ENCODE data around the gene TRIM61.
"Not testable (repeated sequence)": the region's sequence is repeated elsewhere in the genome, so short reads cannot be mapped to it uniquely, and the experiment has no call there.

Gene TRIM61

DNA sequence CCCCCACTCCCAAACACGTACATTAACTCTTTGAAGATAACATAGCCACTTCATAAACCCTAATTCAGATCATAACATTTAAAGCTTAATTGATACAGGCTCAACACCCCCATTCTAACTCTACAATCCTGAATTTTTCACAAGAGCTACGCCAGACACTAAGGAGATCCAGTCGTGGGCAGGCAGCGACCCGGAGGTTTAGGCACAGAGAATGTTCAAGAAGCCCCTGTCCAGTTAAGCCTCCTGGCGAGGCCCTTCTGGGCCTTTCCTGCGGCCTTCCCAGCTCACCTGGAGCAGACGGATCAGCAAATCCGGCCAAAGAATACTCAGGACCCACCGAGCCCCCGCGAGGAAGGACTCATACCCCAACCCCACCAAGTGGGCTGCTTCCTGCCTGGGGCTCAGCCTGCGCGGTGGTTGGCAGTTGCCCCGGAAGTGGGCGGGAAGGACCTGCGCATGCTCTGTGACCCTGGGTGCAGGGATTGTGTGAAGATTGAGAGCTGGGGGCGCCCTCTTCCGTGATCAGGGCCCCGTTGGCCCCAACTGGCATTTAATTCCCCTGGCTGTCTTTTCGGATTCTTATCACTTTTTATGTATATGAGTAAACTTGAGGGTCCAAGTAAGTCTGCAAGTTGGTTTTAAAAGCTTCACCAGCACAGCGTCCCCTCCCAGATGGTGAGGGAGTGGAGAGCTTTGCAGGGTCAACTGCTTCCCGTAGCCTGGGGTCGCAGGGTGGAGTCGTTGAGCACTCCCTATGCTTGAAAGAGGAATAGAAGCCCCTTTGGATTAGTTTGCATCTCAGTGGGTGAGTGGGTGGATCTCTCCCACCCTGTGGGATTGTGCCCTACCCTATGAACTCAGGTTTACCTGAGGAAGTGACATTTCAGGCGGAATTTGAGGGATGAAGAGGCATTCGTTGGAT lies at the start of gene TRIM61:
TSS of gene TRIM61 (minus strand) at position 415 of the 922 bp plus-strand sequence. CDS start 7,655 bp downstream, outside the sequence.
- DNase-seq, result peak; percentile 41

- not testable (repeated sequence) for DNase-seq
Measured at GRCh38 chr4:165025782-165026181, 48.3 kb upstream of the TRIM61 start.

GRCh38 chr4:165019995-165020394 lies 42.5 kb upstream of the TRIM61 start:
- DNase-seq, result not testable (repeated sequence)

- no peak for DNase-seq
Measured at GRCh38 chr4:165016971-165017370, 39.5 kb upstream of the TRIM61 start.

GRCh38 chr4:165013691-165014090 lies 36.2 kb upstream of the TRIM61 start:
- no peak for DNase-seq

DNA sequence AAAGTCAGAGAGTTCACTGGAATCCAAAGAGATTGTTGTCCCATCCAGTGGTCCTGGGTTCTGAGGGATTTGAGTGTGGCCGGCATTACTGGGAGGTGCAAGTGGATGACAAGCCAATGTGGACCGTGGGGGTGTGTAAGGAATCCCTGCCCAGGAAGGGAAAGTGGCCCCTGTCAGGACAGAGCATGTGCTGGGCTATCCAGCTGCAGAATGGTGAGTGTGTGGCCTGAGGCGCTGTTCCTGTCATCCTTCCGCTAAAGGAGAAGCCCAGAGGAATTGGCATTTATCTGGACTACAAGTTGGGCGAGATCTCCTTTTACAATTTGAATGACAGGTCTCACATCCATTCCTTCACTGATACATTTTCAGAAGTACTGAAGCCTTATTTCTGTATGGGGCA lies 33.9 kb upstream of the TRIM61 start:
- DNase-seq, result no peak

GRCh38 chr4:165010991-165011390 lies 33.5 kb upstream of the TRIM61 start:
- DNase-seq, result no peak

DNA sequence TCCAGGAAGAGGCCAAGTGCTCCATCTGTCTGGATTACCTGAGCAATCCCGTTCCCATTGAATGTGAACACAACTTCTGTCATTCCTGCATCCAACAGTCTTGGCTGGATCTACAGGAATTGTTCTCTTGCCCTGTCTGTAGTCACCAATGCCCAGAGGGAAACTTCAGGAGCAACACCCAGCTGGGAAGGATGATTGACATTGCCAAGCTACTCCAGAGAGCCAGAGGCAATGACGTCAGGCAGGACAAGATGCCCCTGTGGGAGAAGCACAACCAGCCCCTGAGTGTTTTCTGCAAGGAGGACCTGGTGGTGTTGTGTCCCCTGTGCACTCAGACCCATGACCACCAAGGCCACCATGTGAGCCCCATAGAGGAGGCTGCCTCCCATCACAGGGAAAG lies 33.0 kb upstream of the TRIM61 start:
- no peak for DNase-seq

- DNase-seq, result no peak
Measured at GRCh38 chr4:165009493-165010227, 32.2 kb upstream of the TRIM61 start.

DNA sequence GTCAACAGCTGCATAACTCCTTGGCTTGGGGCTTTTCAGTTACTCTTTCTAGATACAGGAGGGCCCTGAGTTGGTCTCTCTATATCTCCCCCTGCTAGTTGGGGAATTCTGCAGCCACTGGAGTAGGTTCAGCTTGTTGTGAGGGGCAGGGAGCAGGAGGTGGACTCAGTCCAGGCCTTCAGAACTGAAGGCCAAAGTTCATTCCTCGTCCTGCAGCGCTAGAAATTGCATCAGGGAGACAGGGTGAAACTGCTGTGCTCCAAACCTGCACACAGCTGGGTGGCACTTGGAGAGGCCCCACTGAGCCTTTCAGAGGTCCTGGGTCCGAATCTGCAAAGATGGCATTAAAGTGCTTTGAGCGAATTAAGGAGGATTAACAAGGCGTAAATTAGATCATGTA lies 29.4 kb upstream of the TRIM61 start:
- no peak for DNase-seq

DNA sequence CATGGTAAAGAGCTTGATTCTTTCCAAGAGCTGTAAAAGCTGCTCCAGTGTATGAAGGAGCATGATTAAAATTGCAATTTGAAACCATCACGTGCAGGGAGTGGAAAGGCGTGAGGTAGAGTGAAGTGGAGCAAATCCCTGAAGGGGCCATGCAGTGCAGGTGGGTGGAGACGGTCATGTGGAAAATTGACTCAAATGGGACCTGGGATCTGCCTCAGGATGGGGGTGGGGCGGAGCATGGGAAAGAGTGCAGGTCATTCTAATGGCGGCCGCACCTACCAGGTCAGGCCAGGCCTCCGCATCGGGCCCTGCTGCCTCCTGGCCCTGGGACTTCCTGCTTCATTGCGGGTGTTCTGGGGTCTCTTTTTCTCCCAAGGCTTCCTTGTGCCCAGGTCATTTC lies 29.0 kb upstream of the TRIM61 start:
- no peak for DNase-seq

GRCh38 chr4:165005352-165005925 lies 28.0 kb upstream of the TRIM61 start:
- no peak for DNase-seq

- not testable (repeated sequence) for DNase-seq
Measured at GRCh38 chr4:165001957-165002356, 24.5 kb upstream of the TRIM61 start.

DNA sequence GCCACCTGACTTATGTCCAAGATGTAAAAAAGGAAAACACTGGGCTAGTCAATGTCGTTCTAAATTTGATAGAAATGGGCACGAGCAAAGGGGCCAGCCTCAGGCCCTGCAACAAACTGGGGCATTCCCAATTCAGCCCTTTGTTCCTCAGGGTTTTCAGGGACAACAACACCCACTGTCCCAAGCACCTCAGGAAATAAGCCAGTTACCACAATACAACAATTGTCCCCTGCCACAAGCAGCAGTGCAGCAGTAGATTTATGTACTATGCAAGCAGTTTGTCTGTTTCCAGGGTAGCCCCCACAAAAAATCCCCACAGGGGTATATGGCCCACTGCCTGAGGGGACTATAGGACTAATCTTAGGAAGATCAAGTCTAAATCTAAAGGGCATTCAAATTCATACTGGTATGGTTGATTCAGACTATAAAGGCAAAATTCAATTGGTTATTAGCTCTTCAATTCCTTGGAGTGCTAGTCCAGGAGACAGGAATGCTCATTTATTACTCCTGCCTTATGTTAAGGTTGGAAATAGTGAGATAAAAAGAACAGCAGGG lies 21.1 kb upstream of the TRIM61 start:
- not testable (repeated sequence) for DNase-seq

GRCh38 chr4:164997941-164998340 lies 20.5 kb upstream of the TRIM61 start:
- DNase-seq, result no peak

- DNase-seq, result peak; percentile 91
Measured at GRCh38 chr4:164997324-164997723, 19.9 kb upstream of the TRIM61 start.

GRCh38 chr4:164996123-164996522 lies 18.7 kb upstream of the TRIM61 start:
- DNase-seq, result not testable (repeated sequence)

DNA sequence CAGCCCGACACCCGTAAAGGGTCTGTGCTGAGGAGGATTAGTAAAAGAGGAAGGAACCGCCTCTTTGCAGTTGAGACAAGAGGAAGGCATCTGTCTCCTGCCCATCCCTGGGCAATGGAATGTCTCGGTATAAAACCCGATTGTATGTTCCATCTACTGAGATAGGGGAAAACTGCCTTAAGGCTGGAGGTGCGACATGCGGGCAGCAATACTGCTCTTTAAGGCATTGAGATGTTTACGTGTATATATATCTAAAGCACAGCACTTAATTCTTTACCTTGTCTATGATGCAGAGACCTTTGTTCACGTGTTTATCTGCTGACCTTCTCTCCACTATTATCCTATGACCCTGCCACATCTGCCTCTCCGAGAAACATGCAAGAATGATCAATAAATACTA lies 13.3 kb upstream of the TRIM61 start:
- not testable (repeated sequence) for DNase-seq

GRCh38 chr4:164989471-164989870 lies 12.0 kb upstream of the TRIM61 start:
- no peak for DNase-seq

DNA sequence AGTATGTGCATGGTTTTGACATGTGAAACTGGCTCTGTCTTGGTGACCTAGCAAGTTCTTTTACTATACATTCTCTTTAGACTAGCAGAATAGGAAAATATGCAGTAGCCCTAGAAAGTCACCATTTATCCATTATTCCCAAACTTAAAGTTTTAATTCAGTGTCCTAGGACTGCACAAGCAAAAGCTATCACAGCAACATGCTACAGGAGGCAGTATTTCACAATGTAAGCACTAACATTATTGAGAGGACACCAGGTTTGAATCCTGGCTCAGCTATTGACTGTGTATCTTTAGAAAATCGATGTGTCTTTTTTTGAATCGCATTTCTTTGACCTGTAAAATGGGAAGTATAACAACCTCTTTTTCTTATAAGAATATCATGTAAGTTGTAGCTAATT lies 5.5 kb downstream of the TRIM61 start:
- DNase-seq, result not testable (repeated sequence)

DNA sequence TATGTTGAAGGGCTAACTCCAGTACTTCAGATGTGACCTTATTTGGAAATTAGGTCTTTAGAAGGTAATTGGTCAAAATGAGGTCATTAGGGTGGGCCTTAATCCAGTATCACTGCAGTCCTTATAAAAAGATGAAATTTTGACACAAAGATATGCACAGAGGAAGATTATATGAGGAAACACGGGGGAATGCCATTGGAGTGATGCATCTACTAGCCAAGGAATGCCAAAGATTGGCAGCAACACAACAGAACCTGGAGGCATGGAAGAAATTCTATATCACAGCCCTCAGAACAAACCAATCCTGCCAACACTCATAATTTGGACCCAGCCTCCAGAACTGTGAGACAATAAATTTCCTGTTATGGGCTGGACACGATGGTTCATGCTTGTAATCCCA lies 17.6 kb downstream of the TRIM61 start:
- DNase-seq, result no peak

DNA sequence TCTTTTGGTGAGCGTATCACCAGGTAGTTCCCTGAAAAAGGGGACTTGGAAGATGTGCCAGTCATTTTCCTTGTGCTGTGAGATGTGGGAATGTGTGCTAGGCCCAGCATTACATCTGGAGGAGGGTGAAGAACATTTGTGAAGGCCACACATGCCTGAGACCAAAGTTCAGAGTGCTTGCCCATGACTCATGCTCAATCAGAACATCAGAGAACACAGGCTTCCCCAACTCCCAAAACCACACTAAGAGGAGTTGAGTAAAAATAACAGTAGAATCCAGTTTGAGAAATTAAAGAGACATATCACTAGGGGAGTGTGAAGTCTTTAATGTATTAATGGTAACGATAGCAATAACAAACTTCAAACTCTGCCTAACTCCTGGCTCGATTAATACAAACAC lies 18.0 kb downstream of the TRIM61 start:
- DNase-seq, result not testable (repeated sequence)

All from hematopoietic multipotent progenitor cell treated with erythropoietin and hydrocortisone succinate and interleukin-3 and kit ligand, for 6 days (in vitro differentiated cells).